Cortex of kidney (tissue), 1 donor: Measurements from ENCODE around the gene CLEC2D.
"Not testable (repeated sequence)": the region's sequence is repeated elsewhere in the genome, so short reads cannot be mapped to it uniquely, and the experiment has no call there.

Experiments
- DNase-seq: peaks from one replicate; lab custom pipeline; 2025; lab: John Stamatoyannopoulos, UW

The CLEC2D gene

GRCh38 chr12:9669534-9669933 is at the start of gene CLEC2D:
TSS of gene CLEC2D (plus strand) at chr12:9669713. CDS start at chr12:9669735, 22 bp downstream.
- no peak for DNase-seq

DNA sequence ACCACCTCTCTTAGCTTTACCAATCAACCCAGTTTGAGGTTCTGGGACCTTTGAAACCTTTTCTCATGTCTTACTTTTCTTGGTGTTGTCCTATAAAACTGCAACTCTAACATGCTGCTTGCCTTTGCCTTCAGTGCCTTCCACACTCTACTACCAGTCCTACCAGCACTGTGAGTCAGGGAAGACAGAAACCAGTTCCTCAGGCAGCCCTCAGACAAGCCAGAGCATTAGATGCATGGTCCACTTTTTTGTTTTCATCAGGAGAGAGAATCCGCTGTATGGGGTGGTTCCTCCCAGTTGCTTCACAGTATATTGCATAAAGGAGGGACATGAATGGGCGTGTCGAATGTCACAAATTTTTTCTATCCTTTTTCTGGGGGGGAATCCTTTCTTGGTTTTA is 44.5 kb upstream of the CLEC2D start:
- no peak for DNase-seq

GRCh38 chr12:9626291-9626690 is 43.2 kb upstream of the CLEC2D start:
- no peak for DNase-seq

DNA sequence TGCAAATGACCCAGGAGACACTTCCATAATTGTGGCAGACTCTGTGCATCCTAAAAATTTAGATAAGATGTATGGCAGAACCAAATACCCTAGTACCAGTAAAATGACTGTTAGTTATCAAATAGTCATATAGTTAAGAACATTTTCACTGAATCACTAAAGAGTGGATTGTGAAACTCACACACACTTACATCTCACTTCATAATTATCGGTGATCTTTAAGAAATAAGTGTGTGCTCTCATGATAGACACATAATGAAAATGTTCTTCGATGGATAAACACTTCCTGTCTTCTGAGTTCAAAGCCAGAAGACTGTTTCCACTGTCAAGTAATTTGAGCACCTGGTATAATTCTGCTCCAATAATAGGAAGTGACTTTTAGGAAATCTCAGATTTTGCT is 42.7 kb upstream of the CLEC2D start:
- no peak for DNase-seq

DNA sequence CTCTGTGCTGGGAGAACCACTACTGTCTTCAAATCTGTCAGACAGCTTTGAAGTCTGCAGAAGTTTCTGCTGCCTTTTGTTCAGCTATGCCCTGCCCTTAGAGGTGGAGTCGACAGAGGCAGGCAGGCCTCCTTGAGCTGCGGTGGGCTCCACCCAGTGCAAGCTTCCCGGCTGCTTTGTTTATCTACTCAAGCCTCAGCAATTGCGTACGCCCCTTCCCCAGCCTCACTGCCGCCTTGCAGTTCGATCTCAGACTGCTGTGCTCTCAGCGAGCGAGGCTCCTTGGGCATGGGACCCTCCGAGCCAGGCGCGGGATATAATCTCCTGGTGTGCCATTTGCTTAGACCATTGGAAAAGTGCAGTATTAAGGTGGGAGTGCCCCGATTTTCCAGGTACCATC is 36.7 kb upstream of the CLEC2D start:
- DNase-seq: no peak

DNA sequence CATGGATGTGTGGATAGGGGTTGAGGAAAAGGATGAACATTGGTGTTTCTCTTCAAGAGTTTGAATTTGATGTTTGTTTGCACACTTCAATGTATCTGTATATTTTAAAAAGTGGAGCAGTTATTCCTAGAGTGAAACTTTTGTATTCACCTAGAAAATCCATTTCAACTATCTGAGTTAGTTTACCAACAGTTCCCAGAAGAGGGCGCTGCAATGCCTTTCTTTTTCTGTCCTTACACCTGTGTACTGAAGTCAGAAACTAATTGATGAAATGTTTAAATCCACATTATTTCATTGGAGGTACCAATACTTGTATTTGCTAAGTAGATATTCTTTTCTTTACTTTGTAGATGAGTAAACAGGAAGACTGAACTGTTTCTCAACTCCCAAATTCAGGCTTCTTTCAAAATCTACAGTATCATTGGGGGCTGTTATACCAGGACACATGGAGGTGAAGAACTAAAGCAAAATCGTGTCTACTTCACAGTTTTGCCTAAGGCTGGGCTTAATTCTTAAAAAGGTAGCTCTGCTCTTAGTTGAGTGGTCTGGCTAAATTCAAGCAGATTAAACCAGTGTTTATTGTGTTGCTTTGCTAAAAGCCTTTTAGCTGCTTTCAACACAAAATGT is 35.2 kb upstream of the CLEC2D start:
- DNase-seq: no peak

DNA sequence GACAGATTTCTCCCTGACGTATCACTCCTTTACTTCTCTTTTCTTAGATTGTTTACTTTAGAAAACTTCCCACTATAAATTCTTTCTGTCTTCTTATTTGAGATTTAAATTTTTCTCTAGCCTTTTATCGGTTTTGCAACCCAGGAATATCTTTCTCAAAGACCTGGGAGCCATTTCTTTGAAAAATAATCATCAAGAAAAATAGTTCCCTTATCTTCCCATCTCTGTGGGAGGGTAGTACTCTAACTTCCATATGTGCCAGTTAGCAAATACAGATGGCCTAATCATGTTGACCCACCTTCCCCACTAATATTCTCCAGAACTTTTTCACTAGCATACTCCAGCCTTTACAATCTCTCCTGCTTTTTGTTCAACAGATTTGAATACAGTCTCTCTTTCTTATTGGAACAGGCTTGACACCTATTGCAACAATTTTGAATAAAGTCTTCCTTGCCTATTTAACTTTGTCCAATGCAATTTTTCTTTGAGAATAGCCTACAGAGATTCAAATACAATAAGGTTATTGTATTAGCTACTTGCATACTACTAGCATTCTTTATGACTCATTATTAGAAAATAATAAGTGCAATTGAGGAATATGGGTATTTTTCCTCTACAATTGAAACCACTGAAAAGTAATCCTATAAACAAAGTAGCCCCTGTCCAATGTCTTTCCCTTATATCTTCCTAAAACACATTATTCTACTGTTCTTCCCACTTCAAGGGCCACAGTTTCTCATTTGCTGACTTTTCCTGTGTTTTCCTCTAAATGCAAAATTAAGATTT is 34.4 kb upstream of the CLEC2D start:
- DNase-seq: no peak

GRCh38 chr12:9636150-9636850 is 33.2 kb upstream of the CLEC2D start:
- DNase-seq: no peak

DNA sequence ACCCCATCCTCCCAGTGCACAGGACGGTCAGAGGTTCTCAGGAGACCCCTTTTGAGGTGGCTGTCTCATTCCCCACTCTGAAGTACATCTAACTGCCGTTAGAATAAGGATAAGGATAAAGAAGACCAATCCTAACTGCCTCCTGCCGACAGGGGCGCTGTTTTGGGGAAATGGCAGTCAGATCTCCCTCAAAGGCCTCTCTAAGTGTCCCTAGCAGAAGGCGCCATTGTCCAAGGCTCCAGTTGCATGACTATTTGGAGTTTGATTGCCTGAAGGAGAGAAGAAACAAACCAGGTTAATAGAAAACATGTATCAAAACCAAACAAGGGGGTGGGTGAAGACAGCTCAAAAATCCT is 32.7 kb upstream of the CLEC2D start:
- no peak for DNase-seq

DNA sequence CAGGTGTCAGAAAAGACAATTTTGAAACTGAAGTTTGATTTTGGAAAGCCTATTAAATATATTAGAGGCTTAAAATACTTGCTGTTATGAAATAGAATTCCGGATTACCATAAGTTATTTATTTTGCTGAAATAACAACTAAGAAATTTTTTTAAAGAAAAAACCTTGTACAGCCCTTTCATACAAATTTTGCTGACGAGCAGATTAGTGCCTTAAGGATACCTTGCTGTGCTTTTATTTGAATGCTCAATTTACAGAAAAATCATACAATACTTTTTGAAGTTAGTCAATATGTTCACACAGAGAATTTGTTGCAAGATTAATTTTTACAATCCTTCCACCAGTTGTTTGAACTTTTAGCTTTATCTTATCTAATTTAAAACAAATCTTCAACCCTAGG is 29.5 kb upstream of the CLEC2D start:
- DNase-seq: no peak

DNA sequence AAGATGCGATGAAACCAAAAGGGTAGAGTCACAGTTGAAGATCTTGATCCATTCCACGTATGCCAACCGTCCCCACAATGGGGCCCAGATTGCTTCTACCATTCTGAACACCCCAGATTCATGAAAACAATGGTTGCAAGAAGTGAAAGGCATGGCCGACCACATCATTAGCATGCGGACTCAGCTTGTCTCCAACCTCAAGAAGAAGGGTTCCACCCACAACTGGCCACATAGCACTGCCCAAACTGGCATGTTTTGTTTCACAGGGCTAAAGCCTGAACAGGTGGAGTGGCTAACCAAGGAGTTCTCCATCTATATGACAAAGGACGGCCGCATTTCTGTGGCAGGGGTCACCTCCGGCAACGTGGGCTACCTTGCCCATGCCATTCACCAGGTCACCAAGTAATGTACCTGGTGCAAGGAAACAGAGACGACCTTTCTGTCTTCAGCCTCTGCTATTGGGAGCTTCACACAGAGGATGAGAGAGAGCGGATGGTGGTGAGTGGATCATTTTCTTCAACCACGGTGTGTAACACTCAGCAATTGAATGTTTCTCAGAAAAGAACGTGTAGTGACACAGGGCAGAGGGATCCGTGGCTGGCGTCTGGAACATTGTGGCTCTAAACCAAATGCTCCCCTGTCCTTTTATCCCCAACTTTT is 26.8 kb upstream of the CLEC2D start:
- DNase-seq: no peak

DNA sequence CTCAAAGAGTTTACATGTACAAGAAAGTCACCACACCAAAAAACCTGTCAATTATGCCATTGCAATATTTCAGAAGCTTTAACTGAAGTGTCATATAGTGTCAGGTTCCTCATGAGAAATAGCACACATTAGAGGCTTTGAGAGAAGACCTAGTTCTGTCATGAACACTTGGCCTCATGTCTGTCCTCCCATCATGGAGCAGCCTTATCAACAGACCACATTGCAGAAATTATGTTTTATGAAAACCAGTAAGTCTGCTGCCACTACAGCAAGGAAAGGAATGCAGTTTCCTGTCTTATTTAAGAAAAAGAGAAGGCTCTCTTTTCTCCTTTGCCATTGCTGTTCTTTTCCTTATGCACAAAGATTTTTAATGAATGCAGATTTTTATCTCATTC is 26.2 kb upstream of the CLEC2D start:
- DNase-seq: no peak

GRCh38 chr12:9644985-9645551 is 24.4 kb upstream of the CLEC2D start:
- DNase-seq: not testable (repeated sequence)

GRCh38 chr12:9646794-9647781 is 22.4 kb upstream of the CLEC2D start:
- no peak for DNase-seq

- DNase-seq: no peak
These were observed 21.4 kb upstream of the CLEC2D start for GRCh38 chr12:9647825-9648700.

DNA sequence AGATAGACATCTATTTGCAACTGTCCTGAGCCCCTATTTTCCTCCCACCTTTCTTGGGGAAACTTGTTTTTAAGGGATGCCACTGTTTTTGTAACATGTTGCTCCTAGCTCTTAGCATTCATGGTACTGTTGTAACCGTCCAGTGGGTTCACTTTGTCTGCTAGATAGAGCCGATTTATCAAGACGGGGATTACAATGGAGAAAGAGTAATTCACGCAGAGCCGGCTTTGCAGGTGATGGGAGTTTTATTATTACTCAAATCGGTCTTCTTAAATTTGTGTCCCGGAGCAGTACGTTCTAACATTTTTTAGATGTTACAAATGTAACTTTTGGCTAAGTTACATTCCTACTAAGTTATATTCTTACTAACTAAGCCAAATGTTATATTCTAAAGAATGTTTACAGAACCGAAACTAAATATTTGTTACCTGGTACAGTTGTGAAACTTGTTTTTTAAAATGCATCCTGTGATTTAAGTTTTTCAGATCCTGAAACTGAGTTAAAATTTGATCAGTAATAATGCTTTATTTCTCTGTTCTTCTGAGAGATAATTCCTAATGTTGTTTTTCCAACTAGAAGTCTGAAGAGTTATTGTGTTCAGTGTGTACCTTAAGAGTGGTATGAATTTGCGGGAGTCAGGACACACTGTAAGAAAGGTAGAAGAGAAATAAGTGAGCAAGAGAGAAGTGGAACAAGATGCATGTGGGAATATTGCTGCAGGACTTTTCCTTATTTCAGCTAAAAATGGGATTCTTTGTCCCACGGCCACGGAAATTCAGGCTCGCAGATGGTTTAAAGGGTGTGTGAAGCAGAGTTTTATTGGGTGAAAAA is 20.6 kb upstream of the CLEC2D start:
- DNase-seq: no peak

DNA sequence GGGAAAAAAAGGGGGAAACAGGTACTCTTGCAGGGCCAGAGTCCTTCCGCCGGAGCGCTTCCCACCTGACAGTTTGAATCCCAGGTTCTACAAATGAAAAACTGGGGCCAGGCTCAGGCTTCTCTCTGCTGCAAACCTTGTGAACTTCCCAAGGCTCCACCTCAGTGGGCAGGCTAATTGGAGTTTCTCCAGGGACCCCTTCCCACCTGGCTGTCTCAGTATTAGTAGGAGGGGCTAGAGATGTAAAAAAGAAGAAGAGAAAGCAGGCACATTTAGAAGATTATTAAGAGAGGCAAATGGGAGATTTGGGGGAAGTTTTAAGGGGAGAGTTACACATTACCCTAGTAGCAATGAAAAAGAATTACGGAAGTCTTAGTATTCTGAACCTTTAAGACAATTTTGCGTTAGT is 20.0 kb upstream of the CLEC2D start:
- no peak for DNase-seq

DNA sequence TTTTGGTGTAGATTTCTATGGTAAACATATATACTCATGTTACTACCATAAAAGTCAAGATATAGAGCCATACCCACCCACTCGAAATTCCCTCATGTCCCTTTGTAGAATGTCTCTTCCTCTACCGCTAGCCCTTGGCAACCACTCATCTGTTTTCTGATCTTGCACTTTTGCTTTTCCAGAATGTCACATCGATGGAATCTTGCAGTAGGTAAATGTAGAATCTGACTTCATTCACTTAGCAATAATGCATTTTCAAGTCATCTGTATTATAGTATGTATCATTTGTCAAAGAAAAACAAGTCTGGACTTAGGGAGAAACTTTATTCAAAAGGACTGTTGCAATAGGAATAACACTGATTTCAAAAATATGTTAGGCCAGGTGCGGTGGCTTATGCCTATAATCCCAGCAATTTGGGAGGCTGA is 19.3 kb upstream of the CLEC2D start:
- no peak for DNase-seq

DNA sequence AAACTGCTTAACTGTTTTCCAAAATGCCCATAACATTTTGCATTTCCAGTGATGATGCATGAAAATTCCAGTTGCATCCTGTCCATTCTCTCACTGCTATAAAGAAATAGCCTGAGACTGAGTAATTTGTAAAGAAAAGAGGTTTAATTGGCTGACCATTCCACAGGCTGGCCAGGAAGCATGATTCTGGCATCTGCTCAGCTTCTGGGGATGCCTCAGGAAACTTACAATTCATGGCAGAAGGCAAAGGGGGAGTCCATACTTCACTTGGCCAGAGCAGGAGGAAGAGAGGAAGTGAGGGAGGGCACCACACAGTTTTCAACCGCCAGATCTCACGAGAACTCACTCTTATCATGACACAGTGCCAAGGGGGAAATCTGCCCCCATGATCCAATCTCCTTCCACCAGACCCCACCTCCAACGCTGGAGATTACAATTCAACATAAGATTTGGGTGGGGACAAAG is 18.2 kb upstream of the CLEC2D start:
- no peak for DNase-seq
